Ureter (tissue), 1 donor: ENCODE measurements around the gene ATP9B. TPM values are rescaled to one million over a fixed set of nuclear protein-coding genes. Genes with fewer than 3 reads are reported as not detected.
A peak's percentile ranks its signal among the peaks of the same experiment; 100 is the strongest.

Source experiments
- DNase-seq: peaks from one replicate; pipeline ENCODE4 v3.0.0-alpha.2; 2020; ENCODE audit warnings: low spot score
- total RNA-seq: library from RNA; stranded (reverse); gene quantifications from one replicate; pipeline ENCODE4 v1.2.4, GENCODE V29; 2023
- donor health status: DM: yes; HTN: yes; CAD: no.

Gene ATP9B
- 69.6 TPM for total RNA-seq

GRCh38 chr18:79068937-79069716 lies at the start of gene ATP9B:
Gene ATP9B, plus strand, starts transcription at chr18:79069394. Its CDS starts 17 bp downstream, at chr18:79069411.
- peak; percentile 99 for DNase-seq

DNA sequence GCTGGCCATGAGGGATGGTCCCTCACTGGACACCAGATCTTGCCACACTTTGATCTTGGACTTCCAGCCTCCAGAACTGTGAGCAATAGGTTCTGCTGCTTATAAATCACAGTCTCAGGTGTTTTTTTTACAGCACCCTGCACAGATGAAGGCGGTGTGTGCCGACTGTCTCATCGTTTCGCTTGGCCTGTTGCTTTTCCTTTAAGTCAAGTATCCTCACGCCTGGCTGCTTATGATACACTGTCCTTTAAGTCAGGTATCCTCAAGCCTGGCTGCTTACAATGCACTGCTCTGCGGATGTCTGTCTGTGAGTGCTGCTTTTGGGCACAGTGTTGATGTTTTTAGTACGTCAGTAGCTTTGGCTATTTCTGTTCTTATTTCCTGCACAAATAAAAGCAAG lies 49.3 kb upstream of the ATP9B start:
- DNase-seq: no peak

- no peak for DNase-seq
Measured at GRCh38 chr18:79022603-79023002, 46.6 kb upstream of the ATP9B start.

- no peak for DNase-seq
Measured at GRCh38 chr18:79026491-79026890, 42.7 kb upstream of the ATP9B start.

GRCh38 chr18:79030680-79031079 lies 38.5 kb upstream of the ATP9B start:
- no peak for DNase-seq

DNA sequence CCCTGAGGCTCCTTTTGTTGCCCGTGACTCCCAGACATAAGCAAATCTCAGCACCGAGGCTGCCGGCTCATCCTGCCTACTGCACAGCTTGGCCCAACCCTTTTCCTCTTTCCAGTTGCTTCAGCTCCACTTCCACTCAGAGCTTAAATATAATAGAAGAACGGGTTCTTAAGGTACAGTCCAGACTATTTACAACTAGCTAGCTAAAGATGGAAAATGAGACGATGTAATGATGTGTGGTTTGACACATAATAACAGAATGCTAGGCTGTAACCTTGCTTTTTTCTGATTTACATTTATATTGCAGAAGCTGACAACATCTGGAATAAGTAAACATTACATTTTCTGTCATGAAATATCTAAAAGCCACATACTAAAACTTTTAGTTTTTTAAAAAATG lies 26.9 kb upstream of the ATP9B start:
- no peak for DNase-seq

DNA sequence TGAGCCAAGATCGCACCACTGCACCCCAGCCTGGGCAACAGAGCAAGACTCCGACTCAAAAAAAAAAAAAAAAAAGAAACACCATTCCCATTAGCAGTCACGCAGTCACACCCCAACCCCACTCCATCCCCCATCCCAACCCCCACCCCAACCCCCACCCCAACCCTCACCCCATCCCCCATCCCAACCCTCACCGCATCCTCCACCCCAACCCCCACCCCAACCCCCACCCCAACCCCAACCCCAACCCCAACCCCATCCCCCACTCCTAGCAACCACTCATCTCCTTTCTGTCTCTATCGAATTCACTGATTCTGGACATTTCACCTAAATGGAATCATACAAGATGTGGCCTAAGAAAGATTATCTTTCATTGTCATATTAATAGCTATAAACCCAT lies 25.9 kb upstream of the ATP9B start:
- DNase-seq: no peak

GRCh38 chr18:79046522-79046921 lies 22.7 kb upstream of the ATP9B start:
- no peak for DNase-seq

- DNase-seq: no peak
Measured at GRCh38 chr18:79047556-79048244, 21.5 kb upstream of the ATP9B start.

DNA sequence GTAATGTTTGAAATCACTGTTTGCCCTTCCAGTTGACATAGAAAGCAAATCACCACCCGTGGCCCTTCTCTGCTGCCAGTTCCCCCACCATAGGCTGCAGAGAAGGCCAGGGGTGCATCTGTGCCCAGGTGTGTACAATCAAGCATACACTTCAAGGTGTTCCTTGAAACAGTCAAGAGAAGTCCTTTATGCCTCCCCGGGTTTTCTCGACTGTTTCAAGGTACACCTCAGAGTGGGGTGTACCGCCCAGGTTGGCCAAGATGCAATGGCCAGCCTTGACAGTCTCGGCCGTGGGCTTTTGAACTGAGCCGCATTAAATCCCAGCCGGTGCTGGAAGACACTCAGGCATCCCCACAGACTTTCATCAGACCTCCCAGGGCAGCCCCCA lies 21.0 kb upstream of the ATP9B start:
- no peak for DNase-seq

DNA sequence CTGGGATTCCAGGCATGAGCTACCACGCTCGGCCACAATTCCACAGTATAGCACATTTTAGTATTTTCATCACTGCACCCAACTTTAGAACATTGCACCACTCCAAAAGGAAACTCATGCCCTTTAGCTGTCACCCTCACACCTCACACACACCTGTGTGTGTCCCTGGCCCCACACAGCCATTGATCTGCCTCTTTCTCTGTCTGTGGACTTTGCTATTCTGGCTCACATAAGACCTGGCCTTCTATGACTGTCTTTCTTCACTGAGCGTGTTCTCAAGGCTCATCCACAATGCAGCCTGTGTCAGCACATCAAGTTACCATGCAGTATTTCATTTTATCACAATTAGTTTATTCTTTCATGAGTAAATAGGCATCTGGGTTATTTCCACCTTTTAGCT lies 19.7 kb upstream of the ATP9B start:
- DNase-seq: no peak

- DNase-seq: no peak
Measured at GRCh38 chr18:79050005-79050404, 19.2 kb upstream of the ATP9B start.

- DNase-seq: no peak
Measured at GRCh38 chr18:79056827-79057367, 12.3 kb upstream of the ATP9B start.

- DNase-seq: no peak
Measured at GRCh38 chr18:79058007-79058406, 11.2 kb upstream of the ATP9B start.

- DNase-seq: peak; percentile 84
Measured at GRCh38 chr18:79062806-79063205, 6.4 kb upstream of the ATP9B start.

GRCh38 chr18:79064228-79064627 lies 5.0 kb upstream of the ATP9B start:
- DNase-seq: no peak

GRCh38 chr18:79065802-79066201 lies 3.4 kb upstream of the ATP9B start:
- DNase-seq: no peak

DNA sequence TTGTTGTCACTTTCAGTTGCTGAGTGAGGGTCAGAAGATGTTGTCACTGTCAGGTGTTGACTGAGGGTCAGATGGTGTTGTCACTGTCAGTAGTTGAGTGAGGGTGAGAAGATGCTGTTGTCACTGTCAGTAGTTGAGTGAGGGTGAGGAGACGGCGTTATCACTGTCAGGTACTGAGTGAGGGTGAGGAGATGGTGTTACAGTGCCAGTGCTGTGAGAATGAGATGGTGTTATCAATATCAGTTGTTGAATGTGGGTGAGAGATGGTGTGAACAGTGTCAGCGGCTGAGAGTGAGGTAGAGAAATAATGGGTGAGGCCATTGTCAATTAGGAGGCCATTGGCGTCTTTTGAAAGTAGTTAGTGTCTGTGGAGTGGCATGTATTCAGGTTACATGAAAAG lies 1.6 kb upstream of the ATP9B start:
- no peak for DNase-seq

DNA sequence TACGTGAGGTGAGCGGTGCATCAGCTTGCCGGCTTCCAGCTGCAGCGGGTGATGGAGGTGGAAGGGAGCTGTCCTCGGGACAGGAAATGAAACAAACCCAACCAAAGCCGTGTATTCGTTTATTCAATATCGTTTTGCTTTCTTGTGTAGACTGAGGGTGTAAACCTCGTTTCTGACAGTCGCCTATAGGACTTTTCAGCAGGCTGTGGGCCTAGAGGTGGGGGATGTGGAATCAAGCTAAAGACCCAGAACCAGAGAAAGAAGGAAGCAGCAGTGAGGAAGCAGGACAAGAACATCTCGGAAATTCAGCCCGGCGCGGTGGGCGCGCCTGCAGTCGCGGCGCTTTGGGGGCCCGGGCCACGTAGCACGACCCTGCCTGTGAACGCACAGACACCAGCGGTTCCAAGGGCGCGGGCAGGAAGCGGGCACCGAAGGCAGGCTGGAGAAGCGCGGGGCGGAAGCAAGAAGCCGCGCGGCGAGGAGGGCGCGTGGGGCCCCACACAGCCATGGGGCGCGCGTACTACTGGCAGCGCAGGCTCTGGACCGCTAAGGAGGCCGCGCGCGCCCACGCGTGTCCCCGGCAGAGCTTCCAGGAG lies 755 bp upstream of the ATP9B start:
- DNase-seq: no peak

DNA sequence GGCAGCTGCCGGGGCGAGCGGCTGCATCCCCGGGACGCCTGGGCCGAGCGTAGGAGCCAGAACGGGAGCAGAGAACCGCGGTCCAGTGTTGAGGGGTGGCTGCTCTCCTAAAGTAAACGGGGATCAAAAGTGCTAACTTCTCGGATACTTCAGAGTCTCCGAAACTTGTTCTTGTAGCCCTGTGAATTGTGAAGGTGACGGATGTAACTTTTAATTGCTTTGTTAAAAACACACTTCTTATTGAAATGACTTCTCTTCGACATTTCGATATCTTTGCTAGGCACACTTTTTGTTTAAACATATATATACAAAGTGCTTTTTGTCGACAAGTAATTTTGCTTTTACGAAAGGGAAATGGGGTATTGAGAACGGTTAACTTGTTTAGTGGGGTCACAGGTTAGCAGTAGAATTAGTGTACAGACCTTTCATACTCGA lies 540 bp downstream of the ATP9B start:
- no peak for DNase-seq

GRCh38 chr18:79070486-79070885 lies 1.3 kb downstream of the ATP9B start:
- DNase-seq: no peak

DNA sequence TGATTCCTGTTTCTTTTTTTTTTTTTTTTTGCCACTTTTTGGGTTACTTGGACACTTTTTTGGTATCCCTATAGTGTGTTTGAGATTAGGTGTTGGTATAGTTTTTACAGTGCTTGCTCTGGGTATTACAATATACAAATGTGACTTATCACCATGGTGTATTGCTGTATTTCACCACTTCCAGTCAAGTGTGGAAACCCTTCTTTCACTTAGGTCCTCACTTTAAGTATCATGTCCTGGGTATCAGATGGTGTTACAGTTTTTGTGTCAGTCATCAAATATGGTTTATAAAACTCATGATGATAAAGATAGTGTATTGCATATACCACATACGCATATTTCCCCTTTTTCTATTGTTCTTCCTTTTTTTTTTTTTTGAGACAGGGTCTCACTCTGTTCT lies 1.8 kb downstream of the ATP9B start:
- DNase-seq: no peak
